DLD1 (cell line): ENCODE measurements around the gene CARF.

Experiments used
- in situ Hi-C: cut with HindIII; loops from 2 replicates; pipeline ENCODE4 v1.10.0; 2017; ENCODE audit warnings: low sequenced_read_pairs

The CARF gene

DNA sequence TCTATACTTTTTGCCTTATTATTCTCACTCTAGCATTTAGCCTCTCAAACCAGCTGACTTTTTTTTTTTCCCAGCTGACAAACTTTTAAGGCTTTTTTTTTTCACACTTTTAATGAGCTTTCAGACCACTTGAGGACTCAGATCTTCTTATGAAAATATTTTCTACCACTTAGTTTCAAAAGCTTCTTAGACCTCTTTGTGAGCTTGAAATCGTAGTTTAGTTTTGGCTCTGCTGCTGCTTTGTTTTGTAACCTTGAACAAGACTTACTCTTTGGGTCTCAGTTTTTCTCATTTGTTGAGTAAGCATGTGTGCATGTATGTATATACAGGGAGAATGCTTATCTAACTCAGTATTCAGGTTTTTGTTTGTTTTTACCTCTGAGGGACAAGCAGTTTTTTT is 106.1 kb downstream of the CARF start:
- in situ Hi-C loops: no loop called here

DNA sequence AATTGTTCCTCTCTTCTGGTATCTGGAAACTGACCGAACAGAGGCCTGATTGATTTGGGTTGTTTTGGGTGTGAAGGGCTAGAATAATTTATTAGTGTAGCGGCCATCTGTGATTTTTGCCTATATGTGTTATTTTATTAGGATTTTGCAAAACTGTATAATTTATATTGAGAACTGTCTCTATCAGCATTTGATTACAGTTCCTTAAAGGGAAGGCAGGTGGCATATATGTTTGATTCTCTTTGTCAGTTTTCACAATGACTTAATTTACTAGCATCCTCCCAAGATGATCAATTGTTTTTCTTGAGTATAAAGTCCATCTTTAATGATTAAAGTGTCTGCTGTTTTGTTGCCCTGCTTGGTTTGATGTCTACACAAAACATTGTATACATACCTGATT is 107.1 kb downstream of the CARF start:
- in situ Hi-C loops: no loop called here

DNA sequence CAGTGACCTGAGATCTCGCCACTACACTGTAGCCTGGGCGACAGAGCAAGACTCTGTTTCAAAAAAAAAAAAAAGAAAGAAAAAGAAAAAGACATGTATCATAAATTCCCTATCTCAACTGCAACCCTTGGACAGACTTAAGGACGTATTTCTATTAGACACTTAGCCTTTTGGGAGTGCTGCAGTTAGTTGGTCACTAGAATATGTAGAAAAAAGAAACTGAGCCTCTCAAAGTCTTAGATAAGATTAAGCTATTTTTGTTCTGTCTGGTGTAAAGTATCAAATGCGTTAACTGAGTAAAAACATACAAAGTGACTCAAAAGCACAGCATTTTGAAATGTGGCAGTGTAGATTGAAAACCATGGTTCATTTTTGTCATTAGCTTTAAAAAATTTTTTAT is 109.9 kb downstream of the CARF start:
- in situ Hi-C loops: no loop called here

DNA sequence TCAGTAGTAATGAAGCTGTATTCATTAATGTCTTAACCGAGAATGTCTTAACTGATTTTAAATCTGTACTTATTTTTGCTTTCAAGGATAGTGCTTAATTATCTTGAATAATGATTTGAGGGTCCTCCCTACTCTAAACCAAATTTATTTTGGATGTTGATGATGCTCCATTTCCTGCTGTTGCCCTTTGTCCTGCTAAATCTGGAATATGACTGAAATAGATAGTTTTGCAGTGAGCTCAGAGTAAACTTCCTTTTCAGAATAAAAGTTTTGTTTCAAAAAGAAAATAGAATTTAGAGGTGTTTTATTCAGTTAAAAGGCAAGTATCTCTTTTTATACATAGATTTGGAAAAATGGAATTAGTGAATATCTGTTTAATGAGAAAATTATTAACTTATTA is 110.7 kb downstream of the CARF start:
- in situ Hi-C loops: no loop called here

DNA sequence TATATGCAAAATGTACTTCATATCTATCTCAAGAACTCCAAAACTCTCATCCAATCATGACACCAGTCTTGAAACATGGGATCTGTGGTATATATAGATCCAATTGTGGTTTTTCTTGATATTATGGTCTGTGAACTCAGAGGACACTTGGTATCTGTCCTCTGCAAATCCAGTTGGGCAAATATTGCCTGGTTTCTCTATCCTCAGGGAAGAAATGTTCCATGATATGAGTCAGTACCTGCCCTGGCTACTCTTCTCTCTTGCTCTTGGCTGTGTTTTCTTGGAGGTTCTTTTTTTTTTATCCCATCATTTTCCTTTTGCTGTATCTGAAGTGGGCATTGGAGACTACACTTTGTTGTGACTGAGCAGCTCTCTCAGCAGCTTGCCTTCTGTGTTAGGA is 113.5 kb downstream of the CARF start:
- in situ Hi-C loops: no loop called here

DNA sequence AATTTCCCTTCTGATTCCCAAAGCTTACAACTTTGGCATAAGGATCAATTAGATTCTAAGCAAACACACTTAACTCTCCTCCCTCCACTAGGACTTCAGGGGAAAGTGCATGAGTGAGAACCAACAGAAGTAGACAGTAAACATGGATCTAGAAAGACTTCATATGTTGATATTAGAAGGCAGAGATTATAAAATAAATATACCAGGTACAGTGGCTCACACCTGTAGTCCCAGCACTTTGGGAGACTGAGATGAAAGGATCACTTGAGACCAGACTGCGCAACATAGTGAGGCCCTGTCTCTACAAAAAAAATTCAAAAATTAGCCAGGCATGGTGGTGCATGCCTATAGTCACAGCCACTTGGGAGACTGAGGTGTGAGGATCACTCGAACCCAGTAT is 118.5 kb downstream of the CARF start:
- in situ Hi-C loops: no loop called here

DNA sequence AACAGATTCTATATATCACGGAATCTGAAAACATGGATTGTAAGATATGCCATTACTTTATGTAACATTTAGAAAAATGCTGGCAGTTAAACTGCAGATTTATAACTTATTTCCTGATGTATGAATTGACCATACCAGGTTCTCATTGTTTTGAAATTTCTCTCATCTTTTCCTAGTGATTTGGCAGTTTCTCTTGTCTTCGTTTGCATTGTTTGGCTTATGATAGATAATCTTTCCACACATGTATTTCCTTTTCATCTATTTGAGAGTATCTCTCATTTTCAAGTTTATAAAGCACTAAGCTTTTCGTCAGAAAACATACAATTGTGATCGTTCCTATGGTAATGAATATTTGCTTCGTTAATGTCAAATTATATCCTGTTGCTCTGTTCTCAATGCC is 118.9 kb downstream of the CARF start:
- in situ Hi-C loops: no loop called here

DNA sequence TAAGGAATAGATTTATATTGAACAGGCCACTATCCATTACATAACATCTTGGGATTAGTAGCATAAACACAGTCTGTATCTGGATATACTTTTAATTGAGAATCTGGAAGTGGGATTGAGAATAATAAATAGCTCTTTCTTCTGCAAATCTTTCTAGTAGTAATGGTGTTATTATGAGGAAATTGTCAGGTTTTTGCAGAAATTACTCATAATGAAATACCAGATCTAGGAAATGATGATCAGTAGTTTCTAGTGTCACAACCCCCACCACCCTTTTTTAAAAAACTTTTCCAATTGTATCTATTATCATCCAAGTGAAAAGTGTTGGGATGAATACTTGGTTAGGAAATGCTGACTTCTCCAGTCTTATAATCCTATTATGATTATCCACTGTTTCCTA is 121.3 kb downstream of the CARF start:
- in situ Hi-C loops: no loop called here

DNA sequence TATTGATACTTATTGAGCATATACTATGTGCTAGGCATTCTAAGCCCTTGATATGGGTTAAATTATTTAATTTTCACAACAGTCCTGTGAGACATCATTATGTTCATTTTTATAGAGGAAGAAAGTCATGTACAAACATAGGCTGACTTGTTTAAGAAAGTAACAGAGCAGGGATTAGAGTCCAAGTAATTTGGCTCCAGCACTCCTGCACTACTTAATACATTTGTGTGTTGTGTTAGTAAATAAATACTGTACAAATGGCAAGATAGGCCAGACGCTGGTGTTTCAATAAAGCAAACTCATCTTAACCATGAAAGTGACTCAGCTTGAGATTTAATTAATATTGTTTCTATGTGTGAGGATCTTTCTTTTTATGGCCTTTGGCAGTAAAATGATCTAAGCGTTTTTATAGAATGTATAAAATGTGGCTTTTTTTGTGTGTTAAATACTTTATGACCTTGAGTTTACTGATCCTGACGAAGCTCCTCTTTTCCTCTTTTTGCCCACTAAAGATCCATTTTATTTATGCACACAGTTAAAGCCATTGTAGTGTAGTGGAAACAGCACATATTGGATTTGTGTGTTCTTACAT is 123.9 kb downstream of the CARF start:
- in situ Hi-C loops: no loop called here
